ENCODE results near the gene POLR2J2.
"Not testable (repeated sequence)": the region's sequence is repeated elsewhere in the genome, so short reads cannot be mapped to it uniquely, and the experiment has no call there.

The POLR2J2 gene

GRCh38 chr7:102671166-102671955 is at the start of gene POLR2J2:
POLR2J2 (minus strand) TSS chr7:102671663; CDS start chr7:102671601, 62 bp downstream.
- not testable (repeated sequence) for DNase-seq

GRCh38 chr7:102718491-102718890 is 47.0 kb upstream of the POLR2J2 start:
- not testable (repeated sequence) for DNase-seq

DNA sequence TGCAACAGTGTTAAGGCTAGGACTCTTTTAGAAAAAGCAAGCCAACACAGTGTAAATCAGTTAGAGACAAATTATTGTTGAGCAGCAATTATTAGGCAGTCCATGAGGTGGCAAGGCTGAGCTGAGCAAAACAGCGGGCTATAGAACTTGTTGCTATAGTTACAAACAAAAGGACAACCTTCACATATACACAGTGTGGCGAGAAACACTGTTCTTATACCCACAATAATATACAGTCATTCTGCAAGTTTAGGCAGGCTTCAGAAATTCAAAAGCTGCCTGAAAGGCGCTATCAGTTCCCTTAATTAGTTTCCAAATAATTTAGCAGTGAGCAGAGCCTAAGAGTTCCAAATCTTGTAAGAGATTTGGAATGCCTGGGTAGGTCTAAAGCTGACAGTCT is 44.3 kb upstream of the POLR2J2 start:
- DNase-seq: not testable (repeated sequence)

DNA sequence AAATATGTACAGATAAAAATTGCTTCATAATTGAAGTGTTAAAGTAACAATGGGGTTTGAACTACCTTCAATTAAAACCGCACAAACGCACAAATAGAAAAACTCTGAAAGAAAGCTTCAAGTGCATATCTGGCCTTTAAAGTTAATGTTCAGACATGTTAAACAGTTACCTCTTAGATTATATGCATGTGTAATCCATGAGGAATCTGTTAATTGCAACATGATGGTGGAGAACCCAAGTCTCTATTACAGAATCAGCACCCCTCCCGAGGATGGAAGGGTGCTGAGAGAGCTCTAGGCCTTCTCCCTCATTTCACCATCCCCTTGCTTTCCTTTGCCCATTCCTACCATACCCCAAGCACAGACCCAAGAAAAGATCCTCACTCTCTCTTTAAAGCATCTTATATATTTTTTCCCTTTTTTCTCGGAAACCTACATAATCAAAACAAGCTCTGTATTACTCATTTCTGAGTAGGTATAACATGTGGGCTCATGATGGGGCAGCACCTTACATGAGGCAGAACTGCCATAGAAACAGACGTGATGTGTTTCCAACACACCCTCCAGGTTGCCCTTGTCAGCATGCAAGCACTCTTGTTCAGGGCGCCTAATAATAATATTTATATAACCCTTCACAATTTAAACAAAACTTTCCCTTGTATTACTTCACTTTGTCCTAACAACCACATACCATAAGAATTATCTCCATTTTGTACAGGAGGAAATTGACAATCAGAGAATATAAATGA is 43.5 kb upstream of the POLR2J2 start:
- not testable (repeated sequence) for DNase-seq

GRCh38 chr7:102713691-102714080 is 42.2 kb upstream of the POLR2J2 start:
- DNase-seq: not testable (repeated sequence)

GRCh38 chr7:102713011-102713690 is 41.7 kb upstream of the POLR2J2 start:
- DNase-seq: not testable (repeated sequence)

DNA sequence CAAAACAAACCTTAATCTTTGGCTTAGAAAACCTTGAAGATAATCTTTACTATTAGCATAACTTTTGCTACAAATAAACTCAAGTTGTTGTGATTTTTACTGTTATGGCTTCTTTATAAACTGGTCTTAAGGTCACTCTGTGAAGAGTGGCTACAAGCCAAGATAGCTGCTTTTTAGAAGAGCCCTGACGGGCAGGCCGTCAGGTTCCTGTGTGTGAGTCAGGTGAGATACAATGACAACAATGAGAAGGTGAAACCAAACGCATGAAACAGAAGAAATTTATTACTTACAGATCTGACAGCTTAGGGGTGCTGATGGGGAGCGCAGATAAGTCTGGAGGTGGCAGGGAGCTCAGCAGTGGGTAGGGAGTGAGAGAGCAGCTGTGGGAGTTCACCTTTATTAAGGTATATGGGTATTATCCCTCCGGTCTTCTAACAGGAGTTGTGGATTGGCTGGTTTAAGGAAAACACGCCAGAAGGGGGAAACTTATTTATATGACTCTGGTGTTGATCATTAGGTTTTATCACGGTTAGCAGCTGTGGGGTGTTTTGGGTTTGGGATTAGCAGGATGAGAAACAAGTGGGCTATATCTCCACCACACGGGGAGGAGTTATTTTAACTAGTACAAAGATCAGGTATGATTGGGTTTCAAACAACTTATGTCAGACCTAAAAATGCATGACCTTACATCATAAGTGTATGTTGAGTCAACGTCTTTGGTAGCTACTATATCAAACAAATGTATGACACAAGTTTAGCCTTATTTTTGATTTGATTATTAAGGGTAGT is 27.7 kb upstream of the POLR2J2 start:
- DNase-seq: not testable (repeated sequence)

- not testable (repeated sequence) for DNase-seq
Observed at GRCh38 chr7:102697642-102698512, 26.4 kb upstream of the POLR2J2 start.

DNA sequence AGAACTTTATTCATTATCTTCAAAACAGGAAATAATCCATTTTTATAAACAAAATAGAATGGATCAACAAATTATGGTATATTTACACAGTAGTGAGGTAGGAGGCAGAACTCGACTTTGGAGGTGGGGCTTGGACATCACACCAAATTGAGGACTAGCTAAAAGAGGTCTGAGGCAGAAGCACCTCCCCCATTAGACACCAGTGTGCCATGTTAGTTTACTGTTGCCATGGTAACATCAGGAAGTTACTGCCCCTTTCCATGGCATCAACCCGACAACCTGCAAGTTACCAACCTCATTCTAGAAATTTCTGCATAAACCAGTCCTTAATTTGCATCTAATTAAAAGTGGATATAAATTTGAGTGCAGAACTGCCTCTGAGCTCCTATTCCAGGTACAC is 24.5 kb upstream of the POLR2J2 start:
- DNase-seq: not testable (repeated sequence)

DNA sequence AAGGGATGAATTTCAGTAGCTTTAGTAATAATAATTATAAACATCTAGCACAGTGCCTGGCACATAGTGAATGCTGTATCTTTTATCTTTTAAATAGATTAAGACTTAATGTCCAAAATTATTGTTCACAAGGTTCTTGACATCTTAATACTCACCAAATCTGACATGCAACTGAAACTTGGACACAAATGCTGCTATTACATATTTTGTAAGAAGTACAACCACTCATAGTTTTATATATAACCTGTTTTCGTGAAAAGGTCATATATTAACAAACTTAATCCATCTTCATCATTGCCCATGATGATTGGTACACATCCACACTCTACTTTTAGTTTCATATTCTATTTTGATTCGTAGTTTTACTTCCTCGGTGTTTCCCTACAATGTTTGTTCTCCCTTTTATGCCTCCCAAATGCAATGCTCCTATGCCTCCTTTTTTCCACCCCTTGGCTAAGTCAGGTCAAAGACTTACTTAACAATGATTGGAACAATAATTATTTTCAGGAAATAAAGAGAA is 23.6 kb upstream of the POLR2J2 start:
- not testable (repeated sequence) for DNase-seq

- DNase-seq: not testable (repeated sequence)
Observed at GRCh38 chr7:102694008-102694407, 22.5 kb upstream of the POLR2J2 start.

GRCh38 chr7:102690602-102691001 is 19.1 kb upstream of the POLR2J2 start:
- DNase-seq: not testable (repeated sequence)

GRCh38 chr7:102689436-102690282 is 18.2 kb upstream of the POLR2J2 start:
- not testable (repeated sequence) for DNase-seq

DNA sequence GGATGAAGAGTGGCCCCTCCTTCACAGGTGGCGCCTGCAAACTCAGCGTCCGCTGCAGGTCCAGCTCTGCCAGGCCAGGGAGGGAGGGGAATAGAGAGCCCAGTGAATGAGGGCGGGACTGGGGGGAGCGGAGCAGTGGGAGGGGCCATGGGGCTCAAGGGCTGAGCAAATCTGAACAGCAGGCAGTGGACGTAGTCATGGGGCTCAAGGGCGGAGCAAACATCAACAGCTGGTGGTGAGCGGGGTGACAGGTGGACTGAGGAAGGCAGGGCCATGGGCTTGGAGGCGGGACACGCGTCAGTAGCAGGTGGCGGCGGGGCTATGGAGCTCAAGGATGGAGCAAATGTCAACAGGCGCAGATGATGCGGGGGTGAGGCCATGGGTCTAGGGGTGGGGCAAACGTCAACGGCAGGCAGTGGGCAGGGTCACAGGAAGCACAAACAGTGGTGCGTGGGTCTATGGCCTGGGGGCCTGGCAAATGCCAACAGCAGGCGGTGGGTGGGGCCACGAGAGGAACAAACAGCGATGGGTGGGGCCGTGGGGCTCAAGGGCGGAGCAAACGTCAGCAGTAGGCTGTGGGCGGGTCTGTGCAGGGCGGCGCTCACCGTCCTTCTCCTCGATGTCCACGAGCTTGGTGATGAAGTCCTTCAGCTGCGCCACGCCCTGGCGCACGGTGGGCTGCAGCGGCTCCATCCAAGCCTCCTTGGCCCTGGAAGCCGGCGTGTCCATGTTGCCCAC is 17.0 kb upstream of the POLR2J2 start:
- not testable (repeated sequence) for DNase-seq

- DNase-seq: not testable (repeated sequence)
Observed at GRCh38 chr7:102682560-102682959, 11.1 kb upstream of the POLR2J2 start.

- DNase-seq: not testable (repeated sequence)
Observed at GRCh38 chr7:102680780-102681179, 9.3 kb upstream of the POLR2J2 start.

DNA sequence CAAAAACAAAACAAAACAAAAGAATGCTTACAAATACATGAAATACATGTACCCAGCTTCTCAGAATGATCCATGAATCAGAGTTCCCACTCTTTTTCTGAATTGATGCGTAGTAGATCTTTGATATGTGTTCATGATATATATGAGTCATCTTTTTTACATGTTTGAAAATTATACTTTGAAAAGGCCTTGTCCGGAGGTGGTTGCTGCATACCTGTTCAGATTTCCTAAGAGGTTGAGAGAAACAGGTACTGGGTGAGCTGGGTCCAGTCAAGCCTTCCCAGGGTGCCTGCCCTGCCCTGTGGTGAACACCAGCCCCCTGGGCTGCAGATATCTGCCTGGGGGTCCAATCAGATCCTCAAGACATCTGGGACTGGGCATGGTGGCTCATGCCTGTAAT is 4.1 kb upstream of the POLR2J2 start:
- not testable (repeated sequence) for DNase-seq

DNA sequence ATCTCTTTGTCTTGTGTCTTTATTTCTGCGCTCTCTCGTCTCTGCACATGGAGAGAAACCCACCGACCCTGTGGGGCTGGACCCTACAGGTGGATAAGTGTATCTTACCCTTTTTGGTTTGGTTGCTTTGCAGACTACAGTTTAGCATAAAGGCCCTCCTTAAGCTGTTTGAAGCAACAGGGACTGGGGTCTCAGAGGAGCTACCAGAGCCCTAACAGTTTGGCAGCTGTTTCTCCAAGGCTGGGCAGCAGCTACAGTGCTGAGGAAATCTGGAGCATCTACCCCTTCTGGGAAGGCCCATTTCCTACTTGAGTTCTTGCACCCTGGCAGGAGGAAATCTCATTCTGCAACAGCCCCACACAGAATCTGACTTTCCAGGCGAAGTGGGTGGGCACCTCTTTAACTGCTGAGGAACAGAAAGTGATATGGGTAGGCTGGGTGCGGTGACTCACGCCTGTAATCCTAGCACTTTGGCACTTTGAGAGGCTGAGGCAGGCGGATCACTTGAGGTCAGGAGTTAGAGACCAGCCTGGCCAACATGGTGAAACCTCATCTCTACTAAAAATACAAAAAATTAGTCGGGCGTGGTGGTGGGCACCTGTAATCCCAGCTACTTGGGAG is 2.1 kb upstream of the POLR2J2 start:
- not testable (repeated sequence) for DNase-seq

GRCh38 chr7:102671956-102672307 is 469 bp upstream of the POLR2J2 start:
- not testable (repeated sequence) for DNase-seq
